Subcutaneous abdominal adipose tissue (tissue), 5 donors: ENCODE results near the gene SPEM1.
"Not testable (repeated sequence)": the region's sequence is repeated elsewhere in the genome, so short reads cannot be mapped to it uniquely, and the experiment has no call there.

ENCODE experiments used
- H3K27ac ChIP-seq: one replicate; pipeline ENCODE4 v1.7.0; 2013; ENCODE audit warnings: low read depth, mild to moderate bottlenecking, inconsistent platforms, low read length, moderate library complexity
- H3K27me3 ChIP-seq, 5 donors: one replicate each; pipeline ENCODE4 v1.7.0; 2013; ENCODE audit warnings: low read length in 5 of 5, inconsistent platforms in 1 of 5; ENCODE audit not compliant: control insufficient read depth in 5 of 5, insufficient read depth in 4 of 5
- H3K36me3 ChIP-seq, 5 donors: one replicate each; pipeline ENCODE4 v1.7.0; 2013; ENCODE audit warnings: low read length in 5 of 5; ENCODE audit not compliant: control insufficient read depth in 5 of 5, insufficient read depth in 5 of 5
- H3K4me1 ChIP-seq, 5 donors: one replicate each; pipeline ENCODE4 v1.7.0; 2013; ENCODE audit warnings: low read length in 5 of 5, mild to moderate bottlenecking in 3 of 5, moderate library complexity in 1 of 5; ENCODE audit not compliant: control insufficient read depth in 5 of 5, insufficient read depth in 5 of 5
- H3K4me3 ChIP-seq, 5 donors: one replicate each; pipeline ENCODE4 v1.7.0; 2013; ENCODE audit warnings: low read length in 5 of 5, low read depth in 1 of 5
- H3K9ac ChIP-seq, 5 donors: one replicate each; pipeline ENCODE4 v1.7.0; 2013; ENCODE audit warnings: low read length in 5 of 5, mild to moderate bottlenecking in 4 of 5, moderate library complexity in 3 of 5
- H3K9me3 ChIP-seq, 5 donors: one replicate each; pipeline ENCODE4 v1.7.0; 2013; ENCODE audit warnings: low read length in 5 of 5; ENCODE audit not compliant: control insufficient read depth in 5 of 5
- donor health status: healthy.
- donor health status: healthy.
- donor health status: healthy.
- donor health status: healthy.
- donor health status: healthy.

SPEM1 gene

DNA sequence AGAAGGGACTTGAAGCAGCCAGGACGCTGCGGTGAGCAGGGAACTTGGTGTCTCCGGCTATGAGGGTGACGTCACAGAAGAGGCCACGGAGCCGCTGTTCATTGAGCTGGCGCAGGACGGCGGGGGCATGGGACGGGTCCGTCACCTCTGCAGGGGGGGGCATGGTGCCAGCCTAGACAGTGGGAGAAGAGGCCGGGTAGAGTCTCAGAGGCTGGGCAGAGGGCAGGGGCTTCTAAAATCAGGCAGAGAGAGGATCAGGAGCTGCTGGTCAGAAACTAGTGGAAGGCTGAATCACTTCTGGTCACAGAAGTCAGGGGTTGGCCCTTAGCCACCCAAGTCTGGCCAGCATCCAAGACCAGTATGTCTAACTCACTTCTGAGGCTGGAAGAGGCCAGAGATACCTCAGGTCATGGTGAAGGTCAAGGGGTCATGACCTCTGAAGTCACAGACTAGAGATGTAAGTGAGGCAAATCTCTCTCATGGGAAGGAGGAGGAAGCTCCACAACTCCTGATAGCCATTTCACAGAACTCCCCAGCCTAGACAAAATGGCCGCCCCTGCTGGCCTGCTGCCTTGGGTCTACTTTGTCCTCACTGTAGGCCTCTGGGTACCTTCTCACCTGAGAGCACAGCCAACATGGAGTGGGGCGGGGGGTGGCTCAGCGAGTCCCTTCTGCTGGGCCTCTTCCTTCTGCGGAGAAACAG lies 46.7 kb downstream of the SPEM1 start:
- peak overlapping the region; percentile 72 for H3K27ac ChIP-seq
- H3K4me1 ChIP-seq, result peaks cover 0 to 39% (median 34%) of the 10 kb centered on the region in 5 donors
- peak overlapping the region in 2 of 5 donors; percentile 55 to 56 for H3K9ac ChIP-seq
- H3K9me3 ChIP-seq, result no peaks in the 10 kb centered on the region
- no peak overlapping the region for H3K4me3 ChIP-seq
- H3K36me3 ChIP-seq, result peaks cover 0 to 49% (median 32%) of the 10 kb centered on the region in 5 donors
- H3K27me3 ChIP-seq, result no peaks in the 10 kb centered on the region

GRCh38 chr17:7467498-7467897 lies 47.4 kb downstream of the SPEM1 start:
- Histone ChIP-seq H3K9me3 (no peaks in the 10 kb centered on the region), H3K27me3 (no peaks in the 10 kb centered on the region), H3K4me3 (no peak overlapping the region), H3K27ac (peak overlapping the region; percentile 51), H3K4me1 (peaks cover 0 to 42% (median 36%) of the 10 kb centered on the region in 5 donors), H3K9ac (peak overlapping the region in 1 of 5 donors; percentile 9), H3K36me3 (peaks cover 0 to 42% (median 28%) of the 10 kb centered on the region in 5 donors)

DNA sequence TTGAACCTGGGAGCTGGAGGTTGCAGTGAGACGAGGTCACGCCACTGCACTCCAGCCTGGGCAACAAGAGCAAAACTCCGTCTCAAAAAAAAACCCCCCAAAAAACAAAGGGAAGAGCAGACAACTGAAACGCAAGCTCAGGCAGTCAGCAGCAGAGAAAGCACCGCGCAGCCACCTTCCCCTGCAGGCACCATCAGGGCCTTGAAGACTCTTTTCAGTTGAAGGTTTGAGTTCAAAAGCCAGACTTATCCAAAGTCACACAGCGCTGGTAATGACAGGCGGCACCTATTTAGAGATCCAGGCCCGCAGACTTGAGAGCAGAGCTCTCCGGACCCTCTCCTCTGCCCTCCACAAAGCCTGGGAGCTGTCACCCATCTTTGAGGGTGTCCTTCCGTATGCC lies 48.2 kb downstream of the SPEM1 start:
- Histone ChIP-seq H3K9me3 (no peaks in the 10 kb centered on the region), H3K9ac (peak overlapping the region in 1 of 5 donors; percentile 14), H3K27ac (no peak overlapping the region), H3K36me3 (peaks cover 0 to 34% (median 20%) of the 10 kb centered on the region in 5 donors), H3K4me1 (peaks cover 0 to 42% (median 36%) of the 10 kb centered on the region in 5 donors), H3K4me3 (no peak overlapping the region), H3K27me3 (no peaks in the 10 kb centered on the region)

- H3K9ac ChIP-seq, result peak overlapping the region in 1 of 5 donors; percentile 14
- H3K27me3 ChIP-seq, result no peaks in the 10 kb centered on the region
- H3K4me3 ChIP-seq, result no peak overlapping the region
- H3K27ac ChIP-seq, result no peak overlapping the region
- peaks cover 0 to 47% (median 36%) of the 10 kb centered on the region in 5 donors for H3K4me1 ChIP-seq
- H3K9me3 ChIP-seq, result no peaks in the 10 kb centered on the region
- peaks cover 0 to 28% (median 14%) of the 10 kb centered on the region in 5 donors for H3K36me3 ChIP-seq
Measured at GRCh38 chr17:7468804-7469389, 48.8 kb downstream of the SPEM1 start.

DNA sequence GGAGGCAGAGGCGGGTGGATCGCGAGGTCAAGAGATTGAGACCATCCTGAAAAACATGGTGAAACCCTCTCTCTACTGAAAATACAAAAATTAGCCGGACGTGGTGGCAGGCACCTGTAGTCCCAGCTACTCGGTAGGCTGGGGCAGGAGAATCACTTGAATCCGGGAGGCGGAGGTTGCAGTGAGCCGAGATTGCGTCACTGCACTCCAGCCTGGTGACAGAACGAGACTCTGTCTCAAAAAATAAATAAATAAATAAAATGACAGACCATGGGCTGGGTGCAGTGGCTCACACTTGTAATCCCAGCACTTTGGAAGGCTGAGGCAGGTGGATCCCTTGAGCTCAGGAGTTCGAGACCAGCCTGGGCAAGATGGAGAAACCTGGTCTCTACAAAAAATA lies 49.7 kb downstream of the SPEM1 start:
- H3K27me3 ChIP-seq, H3K4me3 ChIP-seq, H3K9ac ChIP-seq, H3K27ac ChIP-seq, H3K9me3 ChIP-seq: not testable (repeated sequence)
- Histone ChIP-seq H3K4me1 (peaks cover 0 to 56% (median 38%) of the 10 kb centered on the region in 5 donors), H3K36me3 (peaks cover 0 to 22% (median 12%) of the 10 kb centered on the region in 5 donors)

DNA sequence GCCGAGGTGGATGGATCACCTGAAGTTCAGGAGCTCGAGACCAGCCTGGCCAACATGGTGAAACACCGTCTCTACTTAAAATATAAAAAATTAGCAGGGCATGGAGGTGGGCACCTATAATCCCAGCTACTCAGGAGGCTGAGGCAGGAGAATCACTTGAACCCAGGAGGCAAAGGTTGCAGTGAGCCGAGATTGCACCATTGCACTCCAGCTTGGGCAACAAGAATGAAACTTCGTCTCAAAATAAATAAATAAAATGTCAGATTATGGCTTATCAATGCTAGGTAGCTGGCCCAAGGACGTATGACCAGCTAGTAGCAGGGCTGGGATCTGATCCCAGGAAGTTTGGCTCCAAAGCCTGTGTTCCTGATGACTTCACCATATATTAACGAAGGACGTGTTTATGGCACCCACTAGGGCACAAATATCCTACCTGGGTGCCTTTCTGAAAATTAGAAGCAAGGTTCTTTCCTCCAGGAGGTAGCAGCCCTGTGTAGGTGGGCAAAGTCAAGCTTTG lies 50.4 kb downstream of the SPEM1 start:
- not testable (repeated sequence) for H3K27ac ChIP-seq, H3K4me3 ChIP-seq, H3K9me3 ChIP-seq, H3K27me3 ChIP-seq
- H3K4me1 ChIP-seq, result peaks cover 0 to 62% (median 41%) of the 10 kb centered on the region in 5 donors
- H3K9ac ChIP-seq, result peak overlapping the region in 1 of 5 donors; percentile 39
- peaks cover 0 to 19% (median 11%) of the 10 kb centered on the region in 5 donors for H3K36me3 ChIP-seq
